ENCODE measurements around the gene GPR84.

- TF ChIP-seq POLR2AphosphoS5 (IDR thresholded peaks at IDR 0.05; ENCODE audit: low read depth, low read length), result no peak
- TF ChIP-seq CTCF (IDR thresholded peaks at IDR 0.05), result no peak
- no peak for TF ChIP-seq NRF1 (IDR thresholded peaks at IDR 0.05; ENCODE audit: low read depth, low read length)
Measured at GRCh38 chr12:54389134-54389508, 24.8 kb upstream of the GPR84 start.
